Glutamatergic neuron (in vitro differentiated cells): ENCODE measurements around the gene EIF3K. TPM values are rescaled to one million over a fixed set of nuclear protein-coding genes. Genes with fewer than 3 reads are reported as not detected.

ENCODE experiments used
- DNase-seq: peaks from one replicate; pipeline ENCODE4 v3.0.0; 2022
- H3K27ac Mint-ChIP-seq: one replicate; pipeline ENCODE4 v1.8.0; 2020; ENCODE audit warnings: mild to moderate bottlenecking, mixed read lengths, inconsistent platforms; ENCODE audit not compliant: unreplicated experiment
- H3K27me3 Mint-ChIP-seq: one replicate; pipeline ENCODE4 v1.8.0; 2020; ENCODE audit warnings: mild to moderate bottlenecking, moderate library complexity, mixed read lengths, inconsistent platforms; ENCODE audit not compliant: unreplicated experiment
- H3K36me3 Mint-ChIP-seq: one replicate; pipeline ENCODE4 v1.8.0; 2020; ENCODE audit warnings: mild to moderate bottlenecking, mixed read lengths, inconsistent platforms; ENCODE audit not compliant: unreplicated experiment
- H3K4me1 Mint-ChIP-seq: one replicate; pipeline ENCODE4 v1.8.0; 2020; ENCODE audit warnings: mild to moderate bottlenecking, low read depth, mixed read lengths, inconsistent platforms; ENCODE audit not compliant: unreplicated experiment
- H3K4me3 Mint-ChIP-seq: one replicate; pipeline ENCODE4 v1.8.0; 2020; ENCODE audit warnings: mild to moderate bottlenecking, mixed read lengths, inconsistent platforms; ENCODE audit not compliant: unreplicated experiment
- H3K9me3 Mint-ChIP-seq: one replicate; pipeline ENCODE4 v1.8.0; 2020; ENCODE audit warnings: mild to moderate bottlenecking, moderate library complexity, mixed read lengths, inconsistent platforms; ENCODE audit not compliant: unreplicated experiment
- CTCF ChIP-seq: fragments of 200-600 bp; sonication (generic); IDR thresholded peaks from one replicate; pipeline ENCODE4 v1.5.0; 2021; ENCODE audit not compliant: partially characterized antibody, unreplicated experiment
- total RNA-seq: library from RNA; stranded (reverse); fragmentation: NEBNext Ultra II Directional; extraction: Animal tissue kit (Norgen Biotek cat#: 25700); gene quantifications from one replicate; pipeline ENCODE4 v1.2.1, GENCODE V29; 2021; ENCODE audit not compliant: unreplicated experiment

The EIF3K gene
- total RNA-seq, 1 donor from 2014 or later: 247 TPM

- TF ChIP-seq CTCF: no peak
- Mint-ChIP-seq H3K27me3 (peaks cover 13% of the 10 kb centered on the region), H3K9me3 (peaks cover 17% of the 10 kb centered on the region), H3K36me3 (peaks cover 4% of the 10 kb centered on the region), H3K4me1 (peaks cover 5% of the 10 kb centered on the region), H3K4me3 (no peak overlapping the region), H3K27ac (peak overlapping the region; percentile 82)
- no peak for DNase-seq
Measured at GRCh38 chr19:38644719-38645118, 25.7 kb downstream of the EIF3K start.

GRCh38 chr19:38647368-38647965 lies 28.5 kb downstream of the EIF3K start, which contains the start of gene ACTN4:
TSS of gene ACTN4 (plus strand) at chr19:38647649. CDS start at chr19:38647746, 97 bp downstream.
- DNase-seq: peak; percentile 100
- Mint-ChIP-seq H3K4me1 (peaks cover 12% of the 10 kb centered on the region), H3K27ac (peak within 1 kb of the TSS; percentile 98), H3K9me3 (peaks cover 28% of the 10 kb centered on the region), H3K4me3 (peak within 1 kb of the TSS; percentile 98), H3K36me3 (peaks cover 4% of the 10 kb centered on the region), H3K27me3 (peaks cover 13% of the 10 kb centered on the region)
- no peak for TF ChIP-seq CTCF

GRCh38 chr19:38647966-38648768 lies 29.2 kb downstream of the EIF3K start:
- Mint-ChIP-seq H3K4me1 (peaks cover 13% of the 10 kb centered on the region), H3K9me3 (peaks cover 34% of the 10 kb centered on the region), H3K27ac (peak overlapping the region; percentile 98), H3K27me3 (peaks cover 18% of the 10 kb centered on the region), H3K4me3 (peak overlapping the region; percentile 98), H3K36me3 (peaks cover 4% of the 10 kb centered on the region)
- no peak for DNase-seq
- TF ChIP-seq CTCF: no peak

GRCh38 chr19:38648769-38649304 lies 29.8 kb downstream of the EIF3K start:
- Mint-ChIP-seq H3K4me1 (peaks cover 19% of the 10 kb centered on the region), H3K9me3 (peaks cover 38% of the 10 kb centered on the region), H3K27ac (peak overlapping the region; percentile 98), H3K4me3 (peak overlapping the region; percentile 98), H3K27me3 (peaks cover 22% of the 10 kb centered on the region), H3K36me3 (peaks cover 4% of the 10 kb centered on the region)
- TF ChIP-seq CTCF: no peak
- DNase-seq: no peak
